Sigmoid colon (tissue), 4 donors: ENCODE data around the gene USPL1.

ENCODE experiments used
- POLR2AphosphoS5 ChIP-seq, 4 donors: sonication (generic); formaldehyde crosslinking; IDR thresholded peaks; one replicate each; pipeline ENCODE4 v1.6.1; 2017; ENCODE audit warnings: antibody characterized with exemption in 4 of 4
- TF ChIP-seq, protein P1 (sequence below), 4 experiments: fragments of 450-650 bp in 3 of 4; fragments of 200-600 bp in 1 of 4; IDR thresholded peaks; one replicate each; pipeline ENCODE4 v1.5.1; 2016 to 2019; ENCODE audit warnings: antibody characterized with exemption in 4 of 4, mild to moderate bottlenecking in 3 of 4, moderate library complexity in 2 of 4

GRCh38 chr13:30619731-30620130 lies 2.0 kb downstream of the USPL1 start:
- TF ChIP-seq, protein P1, sequence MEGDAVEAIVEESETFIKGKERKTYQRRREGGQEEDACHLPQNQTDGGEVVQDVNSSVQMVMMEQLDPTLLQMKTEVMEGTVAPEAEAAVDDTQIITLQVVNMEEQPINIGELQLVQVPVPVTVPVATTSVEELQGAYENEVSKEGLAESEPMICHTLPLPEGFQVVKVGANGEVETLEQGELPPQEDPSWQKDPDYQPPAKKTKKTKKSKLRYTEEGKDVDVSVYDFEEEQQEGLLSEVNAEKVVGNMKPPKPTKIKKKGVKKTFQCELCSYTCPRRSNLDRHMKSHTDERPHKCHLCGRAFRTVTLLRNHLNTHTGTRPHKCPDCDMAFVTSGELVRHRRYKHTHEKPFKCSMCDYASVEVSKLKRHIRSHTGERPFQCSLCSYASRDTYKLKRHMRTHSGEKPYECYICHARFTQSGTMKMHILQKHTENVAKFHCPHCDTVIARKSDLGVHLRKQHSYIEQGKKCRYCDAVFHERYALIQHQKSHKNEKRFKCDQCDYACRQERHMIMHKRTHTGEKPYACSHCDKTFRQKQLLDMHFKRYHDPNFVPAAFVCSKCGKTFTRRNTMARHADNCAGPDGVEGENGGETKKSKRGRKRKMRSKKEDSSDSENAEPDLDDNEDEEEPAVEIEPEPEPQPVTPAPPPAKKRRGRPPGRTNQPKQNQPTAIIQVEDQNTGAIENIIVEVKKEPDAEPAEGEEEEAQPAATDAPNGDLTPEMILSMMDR (IDR thresholded peaks at IDR 0.05) = no peak
- no peak for TF ChIP-seq POLR2AphosphoS5 (IDR thresholded peaks at IDR 0.05)
